Common myeloid progenitor, CD34-positive (primary cell): ENCODE results near the gene PPHLN1.

Experiments used
- CTCF ChIA-PET: fragments of 350-600 bp; sonication (Branson Sonifier 250); formaldehyde crosslinking; loops from one replicate; lab custom pipeline; 2021; ENCODE audit warnings: antibody characterized with exemption; lab: Charles Lee
- POLR2A ChIA-PET: fragments of 350-600 bp; sonication (Branson Sonifier 250); formaldehyde crosslinking; loops from one replicate; lab custom pipeline; 2021; ENCODE audit warnings: antibody characterized with exemption; lab: Charles Lee
- DNase-seq, 3 donors: peaks; one replicate each; pipeline versions ENCODE4 v3.0.0 to v3.0.0-alpha.2; 2013
- H3K27ac ChIP-seq, 2 experiments: 1 replicate in 1 of 2; 2 replicates in 1 of 2; pipeline ENCODE4 v1.7.0; 2013; ENCODE audit warnings: inconsistent platforms in 2 of 2, low read length in 2 of 2, mild to moderate bottlenecking in 2 of 2, low read depth in 1 of 2, moderate library complexity in 1 of 2; ENCODE audit not compliant: severe bottlenecking in 2 of 2, insufficient read depth in 1 of 2, poor library complexity in 1 of 2
- H3K27me3 ChIP-seq, 5 experiments: replicated peaks in 2 of 5; 1 replicate in 3 of 5; 2 replicates in 2 of 5; pipeline versions ENCODE4 v1.6.1 to v1.7.0; 2013; ENCODE audit warnings: low read length in 4 of 5, mild to moderate bottlenecking in 2 of 5, moderate library complexity in 2 of 5, inconsistent platforms in 1 of 5; ENCODE audit not compliant: insufficient read depth in 5 of 5, control insufficient read depth in 4 of 5
- H3K36me3 ChIP-seq, 4 experiments: 1 replicate in 2 of 4; 2 replicates in 2 of 4; pipeline versions ENCODE4 v1.6.1 to v1.7.0; 2013; ENCODE audit warnings: low read length in 3 of 4, control low read depth in 1 of 4, mild to moderate bottlenecking in 1 of 4; ENCODE audit not compliant: control insufficient read depth in 4 of 4, insufficient read depth in 4 of 4
- H3K4me1 ChIP-seq, 4 experiments: 1 replicate in 3 of 4; 2 replicates in 1 of 4; pipeline versions ENCODE4 v1.6.1 to v1.7.1; 2013; ENCODE audit warnings: low read length in 3 of 4, mild to moderate bottlenecking in 3 of 4, control low read depth in 1 of 4, inconsistent platforms in 1 of 4, moderate library complexity in 1 of 4; ENCODE audit not compliant: control insufficient read depth in 4 of 4, insufficient read depth in 4 of 4; ENCODE audit errors: control extremely low read depth in 1 of 4
- H3K4me3 ChIP-seq, 7 experiments: 1 replicate in 4 of 7; 2 replicates in 3 of 7; pipeline versions ENCODE4 v1.5.1 to v1.7.0; 2013; ENCODE audit warnings: mild to moderate bottlenecking in 7 of 7, low read length in 6 of 7, moderate library complexity in 6 of 7, inconsistent platforms in 2 of 7, low read depth in 2 of 7, control low read depth in 1 of 7; ENCODE audit not compliant: insufficient read depth in 4 of 7, control insufficient read depth in 1 of 7; ENCODE audit errors: extremely low read depth in 1 of 7
- H3K9me3 ChIP-seq, 5 experiments: 1 replicate in 4 of 5; 2 replicates in 1 of 5; pipeline versions ENCODE4 v1.6.1 to v1.7.1; 2013; ENCODE audit warnings: low read length in 4 of 5, mild to moderate bottlenecking in 2 of 5, inconsistent platforms in 1 of 5, low read depth in 1 of 5, moderate library complexity in 1 of 5; ENCODE audit not compliant: control insufficient read depth in 4 of 5, insufficient read depth in 2 of 5; ENCODE audit errors: control extremely low read depth in 1 of 5
- WGBS: methylation state at CpG from one replicate; pipeline ENCODE4 v1.1.5; 2013; ENCODE audit not compliant: insufficient coverage; 5-methylcytosine and 5-hydroxymethylcytosine counted together

PPHLN1 gene

DNA sequence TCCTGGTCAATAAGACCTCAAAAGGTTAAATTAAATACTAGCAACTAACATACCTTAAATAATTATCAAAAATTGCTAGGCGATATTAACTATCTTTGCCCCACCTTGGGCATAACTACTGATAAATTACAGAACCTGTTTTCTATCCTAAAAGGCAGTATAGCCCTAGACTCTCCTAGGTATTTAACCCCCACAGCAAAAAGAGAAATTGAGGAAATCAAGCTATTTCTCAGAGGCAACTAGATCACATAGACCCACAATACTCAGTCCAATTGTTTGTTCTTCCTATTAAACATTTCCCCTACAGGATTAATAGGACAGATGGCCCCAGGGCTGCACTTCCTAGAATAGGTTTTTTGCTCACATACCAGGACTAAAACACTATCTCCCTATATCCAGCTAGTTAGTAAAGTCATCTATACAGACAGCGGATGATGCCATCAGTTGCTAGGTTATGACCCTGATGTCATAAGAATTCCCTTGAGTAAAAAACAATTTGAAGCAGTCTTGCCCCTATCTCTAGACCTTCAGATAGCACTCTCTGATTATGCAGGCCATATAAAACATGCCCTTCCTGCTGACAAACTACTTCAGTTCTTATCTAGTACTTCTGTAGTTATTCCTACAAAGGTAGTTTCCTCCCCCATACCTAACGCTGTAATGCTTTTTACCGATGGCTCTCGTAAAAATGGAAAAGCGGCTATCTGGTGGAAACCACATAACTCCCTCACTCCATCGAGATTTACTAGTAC lies 118.4 kb downstream of the PPHLN1 start:
- H3K4me3 ChIP-seq: no peak overlapping the region
- ChIA-PET POLR2A (no interaction called here), CTCF (no interaction called here)
- peak in 1 of 3 donors; percentile 8 for DNase-seq
- H3K36me3 ChIP-seq: peaks cover 20 to 72% (median 38%) of the 10 kb centered on the region in 4 experiments
- no peaks in the 10 kb centered on the region for H3K4me1 ChIP-seq
- 97% methylated on average over 7 of the region's 7 CpGs for WGBS
- H3K9me3 ChIP-seq: peaks cover 0 to 18% (median 13%) of the 10 kb centered on the region in 5 experiments
- no peaks in the 10 kb centered on the region for H3K27me3 ChIP-seq
- no peak overlapping the region for H3K27ac ChIP-seq

GRCh38 chr12:42445891-42446290 lies 119.9 kb downstream of the PPHLN1 start:
- Histone ChIP-seq H3K27ac (no peak overlapping the region), H3K27me3 (no peaks in the 10 kb centered on the region), H3K4me3 (no peak overlapping the region), H3K36me3 (peaks cover 24 to 69% (median 39%) of the 10 kb centered on the region in 4 experiments), H3K9me3 (peaks cover 0 to 18% (median 13%) of the 10 kb centered on the region in 5 experiments), H3K4me1 (no peaks in the 10 kb centered on the region)
- CTCF ChIA-PET: no interaction called here
- no peak for DNase-seq
- WGBS: 95% methylated on average over 13 of the region's 16 CpGs
- POLR2A ChIA-PET: no interaction called here

- WGBS: 97% methylated on average over 4 of the region's 6 CpGs
- no peak for DNase-seq
- H3K27ac ChIP-seq: no peak overlapping the region
Observed at GRCh38 chr12:42446761-42447160, 120.8 kb downstream of the PPHLN1 start.

DNA sequence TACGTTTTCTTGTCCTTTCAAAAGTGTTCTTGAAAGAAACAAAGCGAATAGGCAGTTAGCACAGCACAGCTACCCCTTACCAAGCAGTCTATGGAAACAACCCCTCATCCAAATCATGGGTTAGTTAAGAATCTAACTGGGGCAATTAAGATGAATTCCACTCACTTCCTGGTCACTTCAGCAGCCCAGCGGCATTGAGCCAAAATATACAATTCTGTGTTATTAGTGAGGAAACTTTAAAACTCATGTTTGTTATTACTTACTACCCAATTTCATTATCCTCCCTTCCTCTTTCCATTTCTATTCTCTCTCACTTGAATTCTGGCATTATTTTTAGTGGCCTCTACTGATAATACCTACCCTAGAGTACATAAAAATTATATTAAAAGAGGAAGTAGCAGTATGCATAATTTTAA lies 121.4 kb downstream of the PPHLN1 start:
- Histone ChIP-seq H3K9me3 (peaks cover 0 to 18% (median 9%) of the 10 kb centered on the region in 5 experiments), H3K4me3 (no peak overlapping the region), H3K27me3 (no peaks in the 10 kb centered on the region), H3K27ac (no peak overlapping the region), H3K36me3 (peaks cover 17 to 59% (median 30%) of the 10 kb centered on the region in 4 experiments), H3K4me1 (no peaks in the 10 kb centered on the region)
- peak in 1 of 3 donors; percentile 24 for DNase-seq
- WGBS: 100% methylated on average over 1 of the region's 3 CpGs
- CTCF ChIA-PET: no interaction called here
- POLR2A ChIA-PET: no interaction called here

More at GRCh38 chr12:42446761-42447160, 120.8 kb downstream of the PPHLN1 start:
- H3K27me3 ChIP-seq: no peaks in the 10 kb centered on the region
- H3K36me3 ChIP-seq: peaks cover 20 to 65% (median 34%) of the 10 kb centered on the region in 4 experiments
- no peak overlapping the region for H3K4me3 ChIP-seq
- ChIA-PET CTCF (no interaction called here), POLR2A (no interaction called here)
- H3K9me3 ChIP-seq: peaks cover 0 to 18% (median 13%) of the 10 kb centered on the region in 5 experiments
- H3K4me1 ChIP-seq: no peaks in the 10 kb centered on the region

GRCh38 chr12:42448841-42449240 lies 122.9 kb downstream of the PPHLN1 start:
- CTCF ChIA-PET: no interaction called here
- Histone ChIP-seq H3K4me1 (no peaks in the 10 kb centered on the region), H3K27ac (no peak overlapping the region), H3K9me3 (peaks cover 0 to 6% (median 2%) of the 10 kb centered on the region in 5 experiments), H3K4me3 (no peak overlapping the region), H3K36me3 (peaks cover 6 to 44% (median 21%) of the 10 kb centered on the region in 4 experiments), H3K27me3 (no peaks in the 10 kb centered on the region)
- no peak for DNase-seq
- POLR2A ChIA-PET: no interaction called here
- 99% methylated on average over 6 of the region's 9 CpGs for WGBS

DNA sequence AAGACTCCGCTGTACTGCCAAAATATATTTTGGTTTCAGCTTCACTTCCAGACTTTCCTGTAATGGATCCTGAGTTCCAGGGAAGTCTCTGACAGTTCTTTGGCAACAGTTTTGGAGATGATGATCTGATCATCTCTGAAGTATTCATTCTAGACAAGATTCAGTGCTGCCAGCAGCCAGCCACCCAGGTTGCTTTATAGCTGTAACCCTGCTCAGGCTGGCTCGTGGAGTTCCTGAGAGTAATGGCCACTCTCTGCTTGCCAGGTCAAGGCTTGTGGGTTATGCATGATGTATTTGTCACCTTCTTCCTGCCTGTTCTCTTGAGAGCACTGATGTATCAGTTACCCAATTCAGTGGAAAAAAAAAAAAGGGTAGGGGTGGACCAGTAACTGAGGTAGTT lies 124.3 kb downstream of the PPHLN1 start:
- ChIA-PET CTCF (no interaction called here), POLR2A (no interaction called here)
- Histone ChIP-seq H3K36me3 (peaks cover 6 to 32% (median 18%) of the 10 kb centered on the region in 4 experiments), H3K27ac (no peak overlapping the region), H3K27me3 (no peaks in the 10 kb centered on the region), H3K4me3 (no peak overlapping the region), H3K9me3 (no peaks in the 10 kb centered on the region), H3K4me1 (no peaks in the 10 kb centered on the region)
- WGBS: no CpG with 5 or more reads among the region's 2 CpGs
- no peak for DNase-seq

DNA sequence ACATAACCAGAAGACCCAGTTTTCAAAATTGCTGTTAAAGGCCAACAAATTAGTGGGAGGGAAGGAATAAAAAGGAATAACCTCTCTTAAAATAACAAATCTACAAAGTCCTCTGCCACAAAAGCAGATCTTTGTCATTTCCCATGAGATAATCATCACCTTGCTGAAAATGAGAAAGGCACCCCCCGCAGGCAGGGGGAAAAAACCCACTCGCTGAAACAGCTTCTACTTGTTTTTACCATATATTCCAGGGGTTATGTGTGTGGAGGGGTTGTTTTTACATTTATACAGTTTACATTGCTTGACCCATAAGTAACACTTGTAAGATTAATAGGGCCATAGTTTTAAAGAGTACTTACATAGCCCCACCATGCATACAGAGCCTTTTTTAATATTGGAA lies 132.6 kb downstream of the PPHLN1 start:
- ChIA-PET POLR2A (no interaction called here), CTCF (interaction anchor here (1.5 kb wide), 1 partner anchor 26 kb away, joined by 4 read pairs; no protein-coding TSS in a partner anchor)
- no peak for DNase-seq
- H3K4me1 ChIP-seq: peaks cover 0 to 6% (median 0%) of the 10 kb centered on the region in 4 experiments
- no peaks in the 10 kb centered on the region for H3K27me3 ChIP-seq
- H3K27ac ChIP-seq: no peak overlapping the region
- WGBS: no CpG with 5 or more reads among the region's 2 CpGs
- no peak overlapping the region for H3K4me3 ChIP-seq
- peaks cover 0 to 5% (median 4%) of the 10 kb centered on the region in 4 experiments for H3K36me3 ChIP-seq
- no peaks in the 10 kb centered on the region for H3K9me3 ChIP-seq
